Duodenal mucosa (tissue), 2 donors: Measurements from ENCODE around the gene USF1.

Source experiments
- H3K27ac ChIP-seq: one replicate; pipeline ENCODE4 v1.7.0; 2013; ENCODE audit warnings: low read depth, low read length
- H3K27me3 ChIP-seq, 2 donors: one replicate each; pipeline ENCODE4 v1.7.0; 2013; ENCODE audit warnings: low read length in 2 of 2, control low read depth in 1 of 2; ENCODE audit not compliant: insufficient read depth in 2 of 2, control insufficient read depth in 1 of 2
- H3K36me3 ChIP-seq, 2 donors: one replicate each; pipeline ENCODE4 v1.7.0; 2013; ENCODE audit warnings: low read length in 2 of 2, control low read depth in 1 of 2; ENCODE audit not compliant: insufficient read depth in 2 of 2, control insufficient read depth in 1 of 2
- H3K4me1 ChIP-seq, 2 donors: one replicate each; pipeline ENCODE4 v1.7.0; 2013; ENCODE audit warnings: low read length in 2 of 2, control low read depth in 1 of 2; ENCODE audit not compliant: insufficient read depth in 2 of 2, control insufficient read depth in 1 of 2
- H3K4me3 ChIP-seq, 2 donors: one replicate each; pipeline ENCODE4 v1.7.0; 2013; ENCODE audit warnings: low read length in 2 of 2, low read depth in 1 of 2
- H3K9ac ChIP-seq, 2 donors: one replicate each; pipeline ENCODE4 v1.7.0; 2013; ENCODE audit warnings: low read length in 2 of 2, low read depth in 1 of 2
- H3K9me3 ChIP-seq, 2 donors: one replicate each; pipeline ENCODE4 v1.7.0; 2013; ENCODE audit warnings: low read length in 2 of 2, control low read depth in 1 of 2; ENCODE audit not compliant: control insufficient read depth in 1 of 2

Gene USF1

GRCh38 chr1:161045736-161046604, at the start of gene USF1:
Gene USF1, minus strand, starts transcription at chr1:161045977. Its CDS starts 2,702 bp downstream, at chr1:161043275.
- peaks cover 17 to 39% of the 10 kb centered on the region in 2 donors for H3K36me3 ChIP-seq
- peak within 1 kb of the TSS; percentile 81 to 96 for H3K4me3 ChIP-seq
- peak within 1 kb of the TSS; percentile 89 to 96 for H3K9ac ChIP-seq
- H3K27ac ChIP-seq = peak within 1 kb of the TSS; percentile 91
- no peaks in the 10 kb centered on the region for H3K9me3 ChIP-seq
- H3K27me3 ChIP-seq = no peaks in the 10 kb centered on the region
- peaks cover 4 to 12% of the 10 kb centered on the region in 2 donors for H3K4me1 ChIP-seq

- Histone ChIP-seq H3K9me3 (no peaks in the 10 kb centered on the region), H3K4me1 (peaks cover 0 to 22% of the 10 kb centered on the region in 2 donors), H3K27ac (no peak overlapping the region), H3K36me3 (peaks cover 5 to 9% of the 10 kb centered on the region in 2 donors), H3K27me3 (no peaks in the 10 kb centered on the region), H3K9ac (no peak overlapping the region), H3K4me3 (no peak overlapping the region)
Observed at GRCh38 chr1:161095230-161095629, 49.5 kb upstream of the USF1 start.

- H3K9ac ChIP-seq = no peak overlapping the region
- H3K27ac ChIP-seq = no peak overlapping the region
- H3K4me3 ChIP-seq = no peak overlapping the region
- H3K27me3 ChIP-seq = no peaks in the 10 kb centered on the region
- H3K9me3 ChIP-seq = no peaks in the 10 kb centered on the region
- peaks cover 4 to 25% of the 10 kb centered on the region in 2 donors for H3K4me1 ChIP-seq
- H3K36me3 ChIP-seq = peaks cover 0 to 2% of the 10 kb centered on the region in 2 donors
Observed at GRCh38 chr1:161094481-161094880, 48.7 kb upstream of the USF1 start.

GRCh38 chr1:161092621-161093028, 46.8 kb upstream of the USF1 start:
- no peak overlapping the region for H3K4me3 ChIP-seq
- H3K27me3 ChIP-seq = no peaks in the 10 kb centered on the region
- no peaks in the 10 kb centered on the region for H3K9me3 ChIP-seq
- no peak overlapping the region for H3K27ac ChIP-seq
- H3K4me1 ChIP-seq = peaks cover 11 to 22% of the 10 kb centered on the region in 2 donors
- no peak overlapping the region for H3K9ac ChIP-seq
- H3K36me3 ChIP-seq = no peaks in the 10 kb centered on the region

GRCh38 chr1:161091796-161092507, 46.2 kb upstream of the USF1 start:
- H3K4me3 ChIP-seq = no peak overlapping the region
- no peak overlapping the region for H3K9ac ChIP-seq
- no peaks in the 10 kb centered on the region for H3K27me3 ChIP-seq
- peaks cover 12 to 15% of the 10 kb centered on the region in 2 donors for H3K4me1 ChIP-seq
- H3K27ac ChIP-seq = no peak overlapping the region
- no peaks in the 10 kb centered on the region for H3K36me3 ChIP-seq
- H3K9me3 ChIP-seq = no peaks in the 10 kb centered on the region

- H3K9me3 ChIP-seq = no peaks in the 10 kb centered on the region
- no peak overlapping the region for H3K4me3 ChIP-seq
- no peak overlapping the region for H3K27ac ChIP-seq
- H3K36me3 ChIP-seq = no peaks in the 10 kb centered on the region
- no peaks in the 10 kb centered on the region for H3K27me3 ChIP-seq
- peaks cover 17 to 21% of the 10 kb centered on the region in 2 donors for H3K4me1 ChIP-seq
- H3K9ac ChIP-seq = no peak overlapping the region
Observed at GRCh38 chr1:161091093-161091492, 45.3 kb upstream of the USF1 start.

GRCh38 chr1:161090617-161091016, 44.8 kb upstream of the USF1 start:
- Histone ChIP-seq H3K9me3 (no peaks in the 10 kb centered on the region), H3K36me3 (no peaks in the 10 kb centered on the region), H3K27me3 (no peaks in the 10 kb centered on the region), H3K4me3 (no peak overlapping the region), H3K4me1 (peaks cover 21 to 26% of the 10 kb centered on the region in 2 donors), H3K27ac (no peak overlapping the region), H3K9ac (no peak overlapping the region)

- Histone ChIP-seq H3K36me3 (no peaks in the 10 kb centered on the region), H3K4me1 (peaks cover 26 to 27% of the 10 kb centered on the region in 2 donors), H3K27me3 (no peaks in the 10 kb centered on the region), H3K9me3 (no peaks in the 10 kb centered on the region), H3K9ac (no peak overlapping the region), H3K27ac (no peak overlapping the region), H3K4me3 (no peak overlapping the region)
Observed at GRCh38 chr1:161089938-161090337, 44.2 kb upstream of the USF1 start.

GRCh38 chr1:161089251-161089924, 43.6 kb upstream of the USF1 start, which contains the start of gene NECTIN4:
Gene NECTIN4, minus strand, starts transcription at chr1:161089558. Its CDS starts 262 bp downstream, at chr1:161089296.
- no peaks in the 10 kb centered on the region for H3K36me3 ChIP-seq
- H3K27me3 ChIP-seq = no peaks in the 10 kb centered on the region
- H3K9me3 ChIP-seq = no peaks in the 10 kb centered on the region
- peak within 1 kb of the TSS; percentile 55 to 62 for H3K4me3 ChIP-seq
- H3K4me1 ChIP-seq = peaks cover 27 to 28% of the 10 kb centered on the region in 2 donors
- H3K9ac ChIP-seq = peak within 1 kb of the TSS; percentile 32 to 58
- H3K27ac ChIP-seq = no peak within 1 kb of the TSS
